ENCODE data around the gene CAPZB.

Gene CAPZB

GRCh38 chr1:19467199-19468187 lies 17.8 kb downstream of the CAPZB start:
- DNase-seq: no peak

DNA sequence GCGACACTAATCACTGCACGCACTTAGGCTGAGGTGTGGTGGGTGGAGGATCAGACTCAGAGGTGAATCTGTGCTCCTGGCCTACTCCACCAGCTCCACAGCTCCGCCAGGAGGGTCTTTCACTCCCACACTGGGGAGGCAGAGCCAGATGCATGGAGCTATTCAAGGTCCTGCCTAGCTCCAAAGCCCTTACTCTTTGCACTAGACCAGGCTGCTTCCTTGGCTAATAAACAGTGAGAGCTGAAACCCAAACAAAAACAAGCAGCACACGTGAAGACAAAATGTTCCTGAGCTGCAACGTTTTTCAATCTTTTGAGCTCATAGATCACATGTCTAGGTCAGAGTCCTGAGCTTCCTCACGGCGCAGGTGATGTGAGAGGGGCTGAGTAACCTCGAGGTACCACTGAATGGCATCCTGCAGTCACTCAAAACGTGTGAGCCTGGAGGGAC lies 19.2 kb downstream of the CAPZB start:
- DNase-seq: no peak

DNA sequence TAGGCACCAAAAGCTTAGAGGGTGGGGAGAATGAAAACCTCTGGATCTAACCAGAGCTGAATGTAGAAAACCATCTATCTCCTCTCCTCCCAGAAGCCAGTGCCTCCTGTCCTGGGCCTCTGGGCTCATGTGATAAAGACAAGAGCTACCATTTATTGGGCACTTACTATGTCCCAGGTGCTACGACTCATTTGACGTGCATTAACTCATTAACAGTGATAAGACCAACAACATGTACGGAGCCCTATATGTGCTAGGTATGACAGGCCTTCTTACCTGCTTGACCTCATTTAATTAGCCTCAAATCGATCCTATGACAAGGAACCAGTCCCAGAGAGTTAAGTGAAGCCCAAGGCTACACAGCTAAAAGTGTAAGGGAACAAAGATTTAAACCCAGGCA lies 19.7 kb downstream of the CAPZB start:
- no peak for DNase-seq

DNA sequence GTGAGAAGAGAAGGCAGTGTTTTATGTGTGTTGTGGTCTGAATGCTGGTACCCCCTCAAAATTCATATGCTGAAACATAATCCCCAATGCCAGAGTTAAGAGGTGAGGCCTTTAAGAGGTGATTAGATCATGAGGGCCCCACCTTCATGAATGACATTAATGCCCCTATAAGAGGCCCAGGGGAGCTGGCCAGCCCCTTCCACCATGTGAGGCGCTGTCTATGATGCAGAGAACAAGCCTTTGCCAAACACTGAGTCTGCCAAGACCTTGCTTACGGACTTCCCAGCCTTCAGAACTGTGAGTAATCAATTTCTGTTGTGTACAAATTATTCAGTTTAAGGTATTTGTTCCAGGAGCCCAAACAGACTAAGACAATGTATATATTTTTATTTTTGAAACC lies 20.2 kb downstream of the CAPZB start:
- DNase-seq: no peak

GRCh38 chr1:19464696-19465095 lies 20.6 kb downstream of the CAPZB start:
- DNase-seq: no peak

GRCh38 chr1:19463504-19463803 lies 21.9 kb downstream of the CAPZB start:
- no peak for DNase-seq

GRCh38 chr1:19462781-19463503 lies 22.4 kb downstream of the CAPZB start:
- DNase-seq: no peak

DNA sequence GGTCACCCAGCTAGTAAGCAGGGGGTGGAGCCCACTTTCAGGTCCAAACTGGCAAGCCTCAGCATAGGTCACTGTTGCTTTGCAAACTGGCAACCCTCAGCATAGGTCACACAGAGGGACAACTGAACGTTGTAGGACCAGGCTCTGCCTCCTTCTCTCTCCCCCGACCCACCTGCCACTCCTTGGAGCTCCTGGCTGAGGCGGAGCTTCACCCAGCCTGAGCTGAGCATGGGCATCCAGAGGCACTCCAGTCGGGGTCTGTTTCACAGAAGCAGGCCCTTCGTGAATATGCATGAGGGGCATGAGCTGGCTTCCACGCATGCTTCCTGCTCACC lies 24.2 kb downstream of the CAPZB start:
- DNase-seq: no peak

GRCh38 chr1:19460535-19461219 lies 24.7 kb downstream of the CAPZB start:
- no peak for DNase-seq

DNA sequence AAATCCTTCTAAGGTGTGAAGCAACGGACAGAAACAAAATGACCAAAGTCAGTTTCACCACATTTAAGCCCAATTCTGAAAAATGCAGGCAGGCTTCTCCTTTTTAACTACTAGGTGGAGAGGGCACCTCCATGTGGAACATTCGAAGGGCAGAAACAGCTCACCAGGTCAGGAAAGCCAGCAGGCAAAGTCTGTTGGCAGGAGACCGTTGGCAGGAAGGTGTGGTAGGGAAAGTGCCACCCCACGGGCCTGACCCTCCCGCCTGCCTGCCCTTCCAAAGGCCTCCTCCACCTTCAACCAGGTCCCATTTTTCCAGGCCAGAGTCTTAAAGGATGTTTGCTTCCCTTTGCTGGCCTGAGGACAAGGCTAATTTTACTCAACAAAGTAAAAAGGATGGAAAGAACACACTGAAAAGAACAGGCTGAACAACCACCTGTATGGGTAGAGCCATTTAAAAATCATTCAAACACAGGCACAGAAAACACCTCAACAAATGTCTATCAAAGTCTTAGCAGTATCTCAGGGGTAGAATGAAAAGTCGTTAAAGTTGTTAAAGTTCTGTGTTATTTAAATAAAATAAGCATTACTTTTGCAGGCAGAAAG lies 26.4 kb downstream of the CAPZB start:
- DNase-seq: no peak

DNA sequence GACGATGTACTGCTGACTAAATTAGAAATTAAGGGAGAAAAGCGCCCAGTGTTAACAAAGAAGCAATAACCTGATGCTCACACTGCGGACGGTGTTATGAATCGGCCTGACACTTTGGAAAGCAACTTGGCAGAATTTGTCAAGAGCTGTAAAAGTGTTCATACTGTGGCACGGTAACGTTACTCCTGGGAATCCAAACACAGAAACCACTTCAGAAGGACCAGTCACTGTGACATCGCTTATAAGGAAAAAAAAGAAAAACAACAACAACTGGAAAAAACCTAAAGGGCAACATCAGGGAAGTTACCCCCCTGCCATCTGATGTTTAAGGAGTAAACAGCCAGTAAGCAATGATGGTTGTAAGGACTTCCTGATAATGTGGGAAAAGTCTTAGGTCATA lies 27.7 kb downstream of the CAPZB start:
- DNase-seq: no peak

- DNase-seq: no peak
Observed at GRCh38 chr1:19456968-19457441, 28.3 kb downstream of the CAPZB start.

DNA sequence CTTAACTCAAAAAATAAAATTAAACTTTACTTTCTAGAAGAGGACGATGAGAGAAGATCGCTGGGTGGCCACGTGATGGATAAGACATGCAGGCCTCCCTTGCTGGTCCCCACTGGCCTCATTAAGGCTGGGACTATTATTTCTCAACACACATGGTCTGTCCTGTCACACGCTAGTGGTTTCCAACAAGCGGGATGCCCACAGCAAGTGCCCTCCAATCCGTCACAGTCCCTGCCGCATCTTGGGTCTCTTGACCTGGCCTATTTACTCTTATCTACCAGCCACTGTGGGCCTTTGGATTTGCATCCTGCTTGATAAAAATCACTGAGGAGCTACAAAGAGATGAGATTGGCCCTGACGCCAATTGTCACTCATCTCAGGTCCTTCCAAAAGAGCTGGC lies 30.0 kb downstream of the CAPZB start:
- DNase-seq: no peak

GRCh38 chr1:19454265-19455146 lies 30.8 kb downstream of the CAPZB start:
- DNase-seq: no peak

DNA sequence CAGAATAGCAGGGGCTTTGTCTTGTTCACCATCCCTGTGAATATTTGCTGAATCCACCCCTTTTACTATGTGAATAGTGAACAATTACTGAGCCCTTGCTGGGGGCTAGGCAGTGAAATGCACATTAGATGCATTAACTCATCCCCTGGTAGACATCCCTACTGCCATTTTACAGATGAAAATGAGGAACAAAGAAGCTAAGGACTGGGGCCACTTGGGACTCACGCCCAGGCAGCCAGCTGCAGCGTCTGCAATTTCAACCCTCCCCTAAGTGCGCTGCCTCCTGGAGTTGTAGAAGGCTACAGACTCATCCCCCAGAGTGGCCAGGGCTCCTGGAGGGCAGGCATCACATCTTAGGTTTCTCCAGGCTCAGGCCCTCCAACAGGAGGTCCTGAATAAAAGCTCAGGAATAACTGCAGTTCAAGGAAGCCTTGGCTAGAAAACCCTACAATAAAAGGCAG lies 31.6 kb downstream of the CAPZB start:
- no peak for DNase-seq

DNA sequence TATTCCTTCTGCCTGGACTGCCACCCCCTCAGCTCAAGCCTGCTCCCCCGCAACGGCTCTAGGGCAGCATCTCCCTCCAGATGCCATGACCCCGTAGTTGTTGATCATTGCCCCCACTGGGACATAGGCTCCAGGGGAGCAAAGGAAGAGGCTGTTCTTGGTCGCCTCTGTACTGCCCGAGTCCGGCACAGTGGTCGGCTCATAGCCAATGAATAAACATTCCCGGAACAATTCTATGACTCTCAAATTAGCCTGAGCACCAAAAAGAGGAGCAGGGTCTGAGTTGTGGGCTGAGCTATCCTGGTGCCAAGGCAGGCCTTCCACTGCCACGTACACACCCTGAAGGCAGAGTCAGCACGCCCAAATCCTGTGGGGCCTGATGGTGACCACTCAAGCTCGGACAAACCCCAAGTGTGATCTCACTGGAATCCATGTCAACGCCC lies 33.1 kb downstream of the CAPZB start:
- DNase-seq: peak; percentile 49

DNA sequence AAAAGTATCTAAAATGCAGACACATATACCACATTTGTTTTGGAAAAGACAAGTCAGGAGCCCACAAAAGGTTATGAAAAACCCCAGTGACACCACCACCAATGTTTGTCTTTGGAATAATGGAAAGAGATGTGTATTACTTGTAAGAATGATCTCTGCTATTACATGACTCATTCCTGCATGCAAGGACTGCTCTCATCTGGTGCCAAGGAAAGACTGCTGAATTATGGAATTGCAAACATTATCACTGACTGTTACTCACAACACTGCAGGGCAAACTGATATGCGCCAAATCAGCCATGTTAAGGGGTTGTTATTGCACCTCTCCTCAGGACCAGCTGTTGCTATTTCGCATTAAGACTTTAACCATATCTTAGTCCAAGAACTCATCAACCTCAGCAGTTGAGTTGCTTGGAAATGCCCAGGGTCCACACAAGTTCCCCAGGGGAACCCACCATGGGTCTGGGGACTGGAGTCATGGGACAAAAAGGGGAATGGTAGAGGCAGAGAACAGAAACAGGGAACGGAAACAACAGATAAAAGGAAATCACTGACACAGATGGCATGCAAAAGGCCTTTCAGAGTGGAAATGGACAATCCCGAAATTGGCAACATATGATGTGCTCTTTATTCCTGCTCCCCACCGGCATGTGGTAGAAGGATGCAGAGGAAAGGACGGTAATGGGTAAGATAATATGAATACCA lies 34.4 kb downstream of the CAPZB start:
- peak; percentile 24 for DNase-seq

- no peak for DNase-seq
Observed at GRCh38 chr1:19449454-19450228, 35.7 kb downstream of the CAPZB start.

DNA sequence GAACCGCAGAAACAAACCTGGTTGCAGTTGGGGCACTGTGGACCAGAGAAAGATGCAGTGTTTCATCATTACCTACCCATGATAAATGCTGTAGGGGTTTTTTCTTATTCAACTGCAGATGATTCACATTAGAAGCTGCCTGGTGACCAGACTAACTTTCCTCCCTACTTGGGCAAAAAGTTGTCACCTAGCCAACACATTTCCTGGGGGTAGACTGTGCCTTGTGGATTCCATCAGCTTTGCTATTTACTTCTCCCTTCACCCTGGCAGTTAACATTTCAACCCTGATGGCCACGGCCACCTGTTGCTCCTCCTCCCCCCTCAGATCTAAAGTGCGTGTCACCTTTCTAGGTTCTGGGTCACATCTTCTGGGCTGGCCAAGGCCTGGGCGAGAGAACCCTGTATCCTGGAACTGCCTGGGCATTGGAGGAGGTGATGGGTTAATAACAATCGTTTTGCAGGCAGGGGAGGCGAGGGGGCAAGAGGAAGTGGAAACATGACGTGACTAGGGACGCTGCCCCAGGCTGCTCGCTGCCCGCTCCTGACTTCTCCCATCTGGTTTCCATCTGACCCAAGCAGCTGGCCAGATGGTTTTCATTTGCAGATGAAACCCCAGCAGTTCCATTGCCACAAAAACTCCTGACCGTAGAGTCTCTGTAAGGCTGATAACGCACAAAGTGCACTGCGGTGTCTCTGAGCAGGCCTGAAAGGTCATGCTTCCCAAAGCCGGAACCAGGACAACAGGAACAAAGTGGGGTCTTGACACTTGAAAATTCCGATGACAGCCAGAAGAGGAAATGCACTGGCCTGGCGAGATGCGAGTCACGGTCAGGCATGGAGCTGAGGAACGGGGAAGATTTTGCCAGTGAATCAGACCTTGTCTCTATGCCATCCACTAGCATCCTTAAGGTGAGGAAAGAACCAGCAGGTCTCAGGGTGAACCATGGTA lies 36.6 kb downstream of the CAPZB start:
- no peak for DNase-seq
